ENCODE results near the gene APLP2.
"Not testable (repeated sequence)": the region's sequence is repeated elsewhere in the genome, so short reads cannot be mapped to it uniquely, and the experiment has no call there.

Gene APLP2

DNA sequence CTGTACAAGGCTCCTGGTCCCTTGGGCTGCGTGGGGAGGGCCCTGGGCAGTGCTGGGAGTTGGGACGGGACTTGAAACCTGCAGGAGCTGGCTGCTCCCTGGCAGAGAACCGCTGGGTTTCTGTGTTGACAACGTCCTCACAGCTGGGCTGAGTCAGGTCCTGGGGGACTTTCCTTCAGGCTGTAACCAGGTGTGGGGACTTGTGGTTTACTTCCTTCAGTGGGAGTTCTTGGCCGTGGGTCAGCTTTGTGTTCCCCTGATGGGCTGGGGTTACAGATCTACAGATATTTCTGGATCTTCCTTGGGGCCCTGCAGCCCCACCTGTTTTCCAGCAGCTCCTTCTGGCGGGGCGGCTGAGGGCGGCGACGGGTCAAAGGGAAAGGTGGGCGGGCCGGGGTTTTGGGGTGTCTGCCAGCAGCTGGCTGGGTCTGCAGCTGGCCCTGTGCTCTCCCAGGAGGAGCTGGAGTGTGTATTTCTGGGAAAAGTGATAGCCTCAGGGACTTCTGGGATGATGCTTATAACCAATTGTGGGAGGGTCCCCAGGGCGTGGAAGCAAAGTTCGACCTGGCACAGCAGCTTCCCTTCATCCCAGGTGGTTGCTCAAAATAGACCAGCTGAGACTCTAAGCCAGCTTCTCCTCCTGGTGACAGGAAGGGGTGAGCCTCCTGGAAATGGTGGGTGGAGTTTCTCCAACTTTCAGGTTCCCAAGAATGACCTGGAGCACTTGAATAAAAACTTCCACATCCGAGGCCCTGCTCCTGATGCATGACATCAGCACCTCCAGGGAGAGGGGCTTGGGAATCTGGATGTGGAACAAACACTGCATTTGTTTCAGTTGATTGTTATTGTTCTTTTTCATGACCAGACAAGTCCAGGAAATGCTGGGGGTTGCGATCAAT lies 109.0 kb downstream of the APLP2 start:
- no peak for DNase-seq

GRCh38 chr11:130179396-130180306 lies 110.0 kb downstream of the APLP2 start:
- no peak for DNase-seq

DNA sequence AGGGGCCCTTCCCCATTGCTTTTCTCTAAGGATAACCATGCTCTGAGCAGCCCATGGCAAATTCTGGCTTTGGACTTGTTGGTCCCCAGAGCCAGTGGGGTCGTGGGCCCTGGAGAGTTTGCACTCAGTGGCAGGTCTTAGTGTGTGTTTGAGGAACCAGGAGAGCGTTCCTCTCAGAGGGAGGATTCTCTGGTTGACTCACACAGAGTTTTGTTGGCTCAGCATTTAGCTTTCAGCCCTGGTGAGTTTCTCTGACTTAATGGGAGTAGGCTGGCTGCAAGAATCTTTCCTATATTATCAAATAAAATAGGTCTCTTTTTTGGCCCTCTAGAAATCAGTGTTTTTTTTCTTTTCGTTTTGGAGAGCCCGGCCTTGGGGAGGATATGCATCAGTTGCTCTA lies 110.8 kb downstream of the APLP2 start:
- no peak for DNase-seq

DNA sequence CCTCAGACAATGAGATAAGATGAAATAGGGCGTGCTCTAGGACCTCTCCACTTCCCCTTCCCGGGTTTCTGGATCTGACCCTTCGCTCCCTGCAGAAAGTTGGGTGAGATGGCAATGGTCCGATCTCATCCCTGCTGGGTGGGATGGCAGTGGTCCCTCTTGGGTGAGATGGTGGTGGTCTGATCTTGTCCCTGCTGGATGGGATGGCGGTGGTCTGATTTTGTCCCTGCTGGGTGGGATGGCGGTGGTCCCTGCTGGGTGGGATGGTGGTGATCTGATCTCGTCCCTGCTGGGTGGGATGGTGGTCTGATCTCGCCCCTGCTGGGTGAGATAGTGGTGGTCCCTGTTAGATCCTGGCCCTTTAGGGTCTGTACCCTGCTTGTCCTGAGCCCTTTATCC lies 111.2 kb downstream of the APLP2 start:
- DNase-seq, result no peak

DNA sequence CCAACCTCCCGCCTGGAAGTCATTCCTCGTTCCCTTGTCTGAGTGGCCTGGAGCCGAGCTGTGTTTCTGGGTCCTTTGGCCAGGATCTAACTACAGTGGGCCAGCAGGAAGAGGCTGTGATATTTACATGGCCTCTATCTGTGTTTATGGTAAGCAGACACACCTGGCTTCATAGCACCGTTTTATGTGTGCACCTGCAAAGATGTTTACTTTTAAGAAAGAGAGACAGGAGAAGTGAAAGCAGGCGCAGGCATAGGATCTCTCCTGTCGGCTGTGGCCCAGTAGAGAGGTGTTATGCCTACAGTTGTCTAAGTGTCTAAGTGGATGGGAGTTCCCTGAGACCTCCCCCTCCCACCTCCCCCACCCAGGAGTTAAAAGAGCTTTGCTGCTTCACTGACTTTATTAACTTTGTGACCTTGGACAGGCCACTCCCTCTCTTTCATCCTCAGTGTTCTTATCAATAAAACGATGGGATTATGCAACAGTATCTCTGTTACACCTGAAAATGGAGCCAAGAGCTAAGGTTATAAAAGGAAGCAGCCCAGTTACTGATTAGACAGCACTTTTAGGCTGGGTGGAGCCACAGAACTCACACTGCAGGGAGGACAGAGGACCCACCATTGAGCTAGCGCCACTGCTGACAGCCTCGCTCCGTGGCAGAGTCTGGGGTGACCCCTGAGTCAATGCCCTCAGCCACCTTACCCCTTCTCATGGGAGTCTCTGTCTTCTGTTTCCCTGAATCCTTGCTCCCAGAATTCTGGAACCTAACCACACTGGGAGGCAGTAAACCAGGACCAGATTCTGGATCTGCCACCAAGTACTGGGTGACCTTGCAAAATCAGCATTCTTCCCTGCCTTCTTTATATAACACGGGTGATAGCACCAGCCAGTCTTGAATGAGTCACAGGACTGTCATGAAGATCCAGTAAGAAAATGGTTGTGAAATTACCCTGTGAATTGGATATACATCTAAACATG lies 111.9 kb downstream of the APLP2 start:
- DNase-seq, result no peak

- no peak for DNase-seq
Observed at GRCh38 chr11:130183878-130184610, 114.3 kb downstream of the APLP2 start.

DNA sequence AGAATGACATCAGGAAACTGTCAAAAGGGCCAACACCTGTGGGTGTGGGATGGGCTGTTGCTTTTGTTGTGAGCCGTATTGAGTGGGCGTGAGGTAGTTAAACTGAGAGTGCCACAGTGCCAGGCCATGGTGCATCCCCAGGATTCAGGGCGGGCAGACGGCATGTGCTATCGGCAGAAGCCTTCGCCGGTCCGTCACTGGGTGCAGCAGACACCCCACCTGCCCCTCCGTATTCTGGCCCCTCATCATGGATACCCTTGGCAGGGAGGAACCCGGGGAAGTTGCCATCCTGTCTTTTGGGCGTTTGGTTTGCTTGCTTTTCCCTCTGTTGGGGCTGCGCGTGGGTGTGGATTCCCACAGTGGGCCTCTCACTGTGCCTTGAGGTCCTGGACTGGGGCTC lies 117.4 kb downstream of the APLP2 start:
- no peak for DNase-seq

DNA sequence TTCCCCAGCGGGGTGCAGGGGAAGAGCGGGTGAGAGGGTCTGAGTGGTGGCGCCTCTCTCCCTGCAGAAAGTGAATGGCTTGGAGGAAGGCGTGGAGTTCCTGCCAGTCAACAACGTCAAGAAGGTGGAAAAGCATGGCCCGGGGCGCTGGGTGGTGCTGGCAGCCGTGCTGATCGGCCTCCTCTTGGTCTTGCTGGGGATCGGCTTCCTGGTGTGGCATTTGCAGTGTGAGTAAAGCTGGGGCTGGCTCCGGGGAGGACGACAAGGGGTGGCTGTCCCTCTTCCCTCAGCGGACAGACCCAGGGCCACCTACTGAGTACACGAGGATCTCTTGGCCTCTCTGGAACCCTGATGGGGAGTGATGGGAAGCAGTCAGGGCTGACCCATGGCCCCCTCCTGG lies 118.4 kb downstream of the APLP2 start:
- no peak for DNase-seq

- no peak for DNase-seq
Observed at GRCh38 chr11:130188585-130189347, 119.1 kb downstream of the APLP2 start.

DNA sequence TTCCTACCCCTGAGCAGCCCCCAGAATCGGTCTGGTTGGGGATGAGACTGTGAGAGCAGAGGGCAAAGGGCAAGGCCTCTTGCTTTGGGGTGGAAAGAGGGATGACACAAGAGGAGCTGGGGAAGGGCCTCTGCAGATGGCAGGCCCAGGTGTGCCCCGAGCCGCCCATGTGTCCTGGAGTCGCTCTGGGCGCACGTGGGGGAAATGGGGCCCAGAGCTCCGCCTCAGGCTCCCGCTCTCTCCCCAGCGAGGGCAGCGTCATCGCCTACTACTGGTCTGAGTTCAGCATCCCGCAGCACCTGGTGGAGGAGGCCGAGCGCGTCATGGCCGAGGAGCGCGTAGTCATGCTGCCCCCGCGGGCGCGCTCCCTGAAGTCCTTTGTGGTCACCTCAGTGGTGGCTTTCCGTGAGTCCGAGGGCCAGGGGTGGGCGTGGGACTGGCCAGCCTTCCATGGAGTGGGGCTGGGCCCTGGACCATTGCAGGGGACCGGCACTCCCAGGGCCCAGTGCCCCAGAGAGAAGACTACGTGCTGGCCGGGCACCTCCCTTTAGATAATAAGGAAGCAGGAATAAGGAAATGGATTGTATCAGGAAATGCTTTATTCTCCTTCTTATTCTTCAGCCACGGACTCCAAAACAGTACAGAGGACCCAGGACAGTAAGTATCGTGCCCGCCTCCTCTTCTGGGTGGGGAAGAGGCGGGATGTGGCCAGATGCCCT lies 120.0 kb downstream of the APLP2 start:
- DNase-seq, result no peak

- no peak for DNase-seq
Observed at GRCh38 chr11:130190371-130190881, 120.7 kb downstream of the APLP2 start.

- no peak for DNase-seq
Observed at GRCh38 chr11:130191896-130192295, 122.2 kb downstream of the APLP2 start.

DNA sequence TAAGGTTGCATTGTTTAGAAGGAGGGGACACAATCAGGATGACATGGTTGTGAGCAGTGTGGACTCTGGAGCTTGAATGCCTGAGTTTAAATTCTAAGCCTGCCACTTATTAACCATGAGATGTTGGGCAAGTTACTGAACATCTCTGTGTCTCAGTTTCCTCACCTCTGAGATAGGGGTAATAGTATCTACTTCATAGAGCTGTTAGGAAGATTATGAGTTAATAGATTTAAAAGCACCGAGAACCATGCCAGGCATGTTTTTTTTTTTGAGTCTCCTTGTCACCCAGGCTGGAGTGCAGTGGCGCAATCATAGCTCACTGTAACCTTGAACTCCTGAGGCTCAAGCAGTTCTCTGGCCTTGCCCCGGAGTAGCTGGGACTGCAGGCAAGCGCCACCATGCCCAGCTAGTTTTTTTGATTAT lies 123.2 kb downstream of the APLP2 start:
- DNase-seq, result no peak

GRCh38 chr11:130193551-130193950 lies 123.9 kb downstream of the APLP2 start:
- DNase-seq, result not testable (repeated sequence)

Data from bone marrow (tissue), 2 donors.